Measurements from ENCODE around the gene PRXL2B.
"Not testable (repeated sequence)": the region's sequence is repeated elsewhere in the genome, so short reads cannot be mapped to it uniquely, and the experiment has no call there.

Gene PRXL2B

GRCh38 chr1:2617971-2618470 is 31.4 kb downstream of the PRXL2B start:
- DNase-seq (ENCODE audit: low read depth), result no peak

DNA sequence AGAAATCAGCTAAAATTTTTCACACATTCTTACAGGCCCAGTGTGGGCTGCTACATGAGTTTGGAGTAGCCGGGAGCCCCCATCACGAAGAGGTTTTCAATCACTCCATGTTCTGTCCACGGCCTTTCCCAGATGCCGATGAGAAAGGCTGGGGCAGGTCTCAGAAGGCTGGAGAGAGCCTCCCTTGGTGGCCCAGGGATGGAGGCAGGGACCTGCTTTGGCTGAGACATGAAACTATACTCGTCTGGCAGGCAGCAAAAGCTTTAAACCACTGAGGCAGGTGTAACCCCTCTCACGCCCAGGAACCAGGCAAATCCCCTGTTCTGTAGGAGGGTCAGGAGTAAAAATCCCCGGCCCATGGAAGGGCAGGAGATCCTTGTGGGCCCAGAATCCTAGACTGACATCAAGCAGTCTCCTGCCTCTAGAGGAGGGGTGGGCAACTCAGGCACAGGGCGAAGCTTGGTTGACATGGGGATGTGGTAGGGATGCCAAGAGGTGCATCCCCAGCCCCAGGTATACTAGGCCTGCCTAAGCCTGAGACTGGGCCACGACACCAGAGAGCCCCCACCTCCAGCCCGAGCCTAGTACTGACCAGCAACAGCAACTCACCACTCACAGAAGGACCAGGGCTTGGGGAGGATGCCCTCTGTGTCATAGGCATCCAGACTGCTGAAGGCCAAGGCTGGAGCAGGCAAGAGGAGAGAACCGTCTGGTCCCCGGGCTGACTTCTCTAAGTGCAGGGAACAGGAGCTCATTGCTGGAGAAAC is 37.2 kb downstream of the PRXL2B start:
- DNase-seq (ENCODE audit: low read depth), result no peak

DNA sequence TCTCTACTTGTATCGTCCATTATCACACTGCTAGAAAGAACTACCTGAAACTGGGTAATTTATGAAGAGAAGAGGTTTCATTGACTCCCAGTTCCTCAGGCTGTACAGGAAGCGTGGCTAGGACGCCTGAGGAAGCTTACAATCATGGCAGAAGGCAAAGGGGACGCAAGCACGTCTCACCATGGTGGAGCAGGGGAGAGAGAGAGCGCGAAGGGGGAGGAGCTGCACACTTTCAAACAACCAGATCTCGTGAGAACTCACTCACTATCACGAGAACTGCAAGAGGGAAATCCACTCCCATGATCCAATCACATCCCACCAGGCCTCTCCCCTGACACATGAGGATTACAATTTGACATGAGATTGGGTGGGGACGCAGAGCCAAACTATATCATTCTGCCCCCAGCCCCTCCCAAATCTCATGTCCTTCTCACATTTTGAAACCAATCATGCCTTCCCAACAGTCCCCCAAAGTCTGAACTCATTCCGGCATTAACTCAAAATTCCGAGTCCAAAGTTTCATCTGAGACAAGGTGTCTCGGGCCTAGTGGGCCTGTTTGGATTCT is 38.2 kb downstream of the PRXL2B start:
- no peak for DNase-seq (ENCODE audit: low read depth)

DNA sequence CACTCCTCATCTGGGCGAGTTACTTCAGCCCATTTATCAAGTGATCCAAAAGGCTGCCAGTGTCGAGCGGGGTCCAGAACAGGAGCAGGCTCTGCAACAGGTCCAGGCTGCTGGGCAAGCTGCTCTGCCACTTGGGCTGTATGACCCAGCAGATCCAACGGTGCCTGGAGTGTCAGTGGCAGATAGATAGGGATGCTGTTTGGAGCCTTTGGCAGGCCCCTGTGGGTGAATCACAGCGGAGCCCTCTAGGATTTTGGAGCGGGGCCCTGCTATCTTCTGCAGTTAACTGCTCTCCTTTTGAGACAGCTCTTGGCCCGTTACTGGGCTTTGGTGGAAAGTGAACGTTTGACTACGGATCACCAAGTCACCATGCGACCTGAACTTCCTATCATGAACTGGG is 38.7 kb downstream of the PRXL2B start:
- DNase-seq (ENCODE audit: low read depth), result no peak

GRCh38 chr1:2625748-2626147 is 39.2 kb downstream of the PRXL2B start:
- DNase-seq (ENCODE audit: low read depth), result not testable (repeated sequence)

DNA sequence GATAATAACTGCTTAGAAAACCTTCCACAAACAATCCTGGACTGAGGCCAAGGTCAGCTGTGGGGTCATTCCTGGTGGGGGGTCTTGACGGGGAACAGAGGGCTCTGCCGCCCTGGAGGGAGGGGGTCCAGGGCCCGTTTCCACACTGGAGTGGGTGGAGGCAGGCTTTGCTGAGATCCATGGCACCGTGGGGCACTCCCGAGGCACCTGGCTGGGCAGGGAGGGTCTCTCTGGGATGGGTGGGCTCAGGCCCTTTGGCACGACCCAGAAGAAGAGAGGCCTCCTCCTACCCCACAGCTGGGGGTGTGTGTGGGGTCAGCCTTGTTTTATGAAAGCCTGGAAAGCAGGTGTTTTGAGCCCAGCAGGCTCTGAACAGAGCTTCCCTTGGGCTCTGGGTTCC is 41.2 kb downstream of the PRXL2B start:
- no peak for DNase-seq (ENCODE audit: low read depth)

DNA sequence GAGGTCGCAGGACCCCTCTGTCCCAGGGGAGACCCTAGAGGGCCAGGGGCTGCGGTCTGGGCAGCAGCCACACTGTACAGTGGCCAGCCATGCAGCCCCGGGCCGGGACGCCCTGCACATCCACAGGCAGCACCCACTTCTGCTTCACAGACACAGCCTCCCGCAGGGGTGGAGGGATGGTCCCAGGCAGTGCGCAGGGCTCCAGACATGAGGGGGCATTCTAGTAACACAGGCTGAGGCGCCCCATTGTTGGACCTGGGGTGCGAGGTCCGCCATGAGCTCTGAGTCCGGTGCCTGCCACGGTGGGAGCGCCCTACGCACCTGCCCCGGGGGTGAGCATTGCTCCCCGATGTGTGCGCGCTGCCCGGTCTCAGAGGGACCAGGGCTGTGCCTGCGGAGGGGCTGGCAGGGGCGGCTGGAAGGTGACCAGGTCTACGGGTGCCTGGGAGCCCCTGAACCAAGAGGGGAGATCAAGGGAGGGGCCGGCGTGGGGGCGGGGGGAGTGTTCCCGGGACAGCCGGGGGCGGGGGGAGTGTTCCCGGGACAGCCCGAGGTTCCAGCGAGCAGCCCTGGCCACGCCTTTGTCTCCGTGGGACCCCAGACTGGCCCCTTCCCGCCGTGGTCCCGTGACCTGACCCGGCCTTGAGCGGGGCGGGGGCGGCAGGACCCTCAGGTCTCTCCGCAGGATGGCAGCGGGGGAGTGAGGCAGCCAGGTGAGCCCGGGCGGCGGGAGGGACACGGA is 41.8 kb downstream of the PRXL2B start:
- no peak for DNase-seq (ENCODE audit: low read depth)

GRCh38 chr1:2628933-2629626 is 42.5 kb downstream of the PRXL2B start:
- DNase-seq (ENCODE audit: low read depth), result no peak

- no peak for DNase-seq (ENCODE audit: low read depth)
Measured at GRCh38 chr1:2629627-2630497, 43.3 kb downstream of the PRXL2B start.

GRCh38 chr1:2630498-2631135 is 44.0 kb downstream of the PRXL2B start:
- no peak for DNase-seq (ENCODE audit: low read depth)

DNA sequence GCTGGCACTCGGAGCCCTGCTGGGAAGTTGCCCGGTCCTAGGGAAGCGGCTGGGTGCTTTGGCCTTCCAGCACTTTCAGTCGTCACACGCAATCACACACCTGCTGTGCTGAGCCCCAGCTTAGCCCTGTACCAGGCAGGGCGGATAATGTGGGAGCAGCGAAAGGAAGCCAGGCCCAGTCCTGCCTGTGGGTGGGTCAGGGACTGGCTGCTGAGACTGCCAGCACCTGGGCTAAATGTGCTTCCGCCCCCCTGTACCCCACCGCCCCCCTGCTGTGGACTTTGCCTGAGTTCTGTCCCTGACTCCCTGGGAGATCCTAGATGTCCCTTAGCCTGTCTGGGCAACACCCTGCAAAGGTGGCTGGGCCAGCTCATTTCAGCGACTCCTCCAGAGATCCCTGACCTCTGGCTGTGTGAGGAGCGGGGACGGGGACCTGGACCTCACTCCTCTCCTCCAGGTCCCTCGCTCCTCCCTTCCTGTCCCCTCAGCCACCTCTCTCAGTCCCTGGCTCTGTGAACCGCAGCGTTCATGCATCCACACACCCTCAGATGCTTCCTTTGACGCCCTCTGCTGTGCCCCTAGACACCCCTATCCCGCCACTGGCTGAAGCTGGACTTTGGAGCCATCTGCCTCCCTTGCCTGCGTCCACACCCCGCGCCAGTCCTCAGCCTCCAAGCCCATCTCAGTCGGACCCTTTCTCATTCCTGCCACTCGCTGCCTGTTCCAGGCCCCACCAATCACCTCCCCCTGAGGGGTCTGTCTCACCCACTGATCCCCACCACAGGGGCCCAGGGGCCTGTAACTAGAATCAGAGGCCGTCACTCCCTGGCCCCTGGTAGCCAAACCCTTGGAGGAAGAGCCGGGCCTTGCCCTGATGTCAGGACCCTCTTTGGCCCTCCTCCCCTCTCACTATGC is 44.8 kb downstream of the PRXL2B start:
- DNase-seq (ENCODE audit: low read depth), result no peak

DNA sequence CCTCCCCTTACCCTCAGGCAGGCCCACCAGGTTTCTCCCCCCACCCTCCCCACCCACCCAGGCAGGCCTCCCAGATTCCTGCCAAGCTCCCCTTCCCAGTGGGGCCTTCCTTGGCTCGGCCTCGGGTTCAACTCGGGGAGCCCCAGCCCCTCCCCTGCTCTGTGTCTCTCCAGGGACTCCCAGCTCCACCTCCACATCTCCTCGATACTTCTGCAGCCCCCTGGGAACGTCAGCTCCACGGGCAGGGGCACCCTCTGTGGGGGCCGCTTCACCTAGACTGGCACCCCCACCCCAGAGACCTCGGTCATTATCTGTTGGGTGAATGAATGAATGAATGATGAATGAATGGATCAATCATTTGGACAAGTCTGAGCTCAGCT is 45.5 kb downstream of the PRXL2B start:
- no peak for DNase-seq (ENCODE audit: low read depth)

DNA sequence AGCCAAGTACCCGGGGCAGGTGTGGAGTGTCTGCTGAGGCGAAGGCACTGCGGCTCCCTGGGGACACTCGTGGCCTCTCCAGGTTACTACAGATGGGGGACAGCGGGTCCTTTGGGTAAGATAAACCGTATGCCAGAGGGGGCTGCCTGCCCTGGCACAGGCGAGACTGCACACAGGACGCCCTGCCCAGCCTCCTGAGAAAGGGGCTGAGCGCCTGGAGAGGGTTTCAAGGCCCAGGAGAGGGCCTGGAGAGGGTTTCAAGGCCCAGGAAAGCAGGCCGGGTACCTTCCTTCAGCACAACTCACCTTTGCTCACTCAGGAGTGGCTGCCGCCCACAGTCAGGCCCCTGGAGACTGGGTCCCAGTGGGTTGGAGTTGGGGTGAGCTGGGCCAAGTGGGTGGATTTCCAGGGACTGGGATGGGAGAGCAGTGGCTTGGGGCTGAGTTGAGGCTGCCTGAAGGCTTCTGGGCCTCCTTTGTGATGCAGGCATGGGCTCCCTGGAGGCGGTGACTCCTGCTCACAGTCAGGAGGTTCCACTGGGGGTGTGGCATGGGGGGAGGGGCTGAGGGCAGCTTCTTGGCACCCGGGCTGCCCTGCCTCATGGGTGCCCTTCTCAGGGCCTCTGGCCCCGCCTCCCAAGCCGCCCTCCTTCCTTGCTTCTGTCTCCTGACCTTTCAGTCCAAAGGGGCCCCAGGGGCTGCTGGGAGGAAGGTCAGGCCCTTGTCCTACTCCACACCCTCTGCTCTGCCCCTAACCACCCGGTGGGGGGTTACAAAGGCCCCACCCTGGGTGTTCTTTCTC is 46.2 kb downstream of the PRXL2B start, which contains the start of gene MMEL1:
Gene MMEL1 (minus strand): TSS at position 456 of the 801 bp plus-strand sequence. CDS start 3,532 bp downstream, outside the sequence.
- no peak for DNase-seq (ENCODE audit: low read depth)

DNA sequence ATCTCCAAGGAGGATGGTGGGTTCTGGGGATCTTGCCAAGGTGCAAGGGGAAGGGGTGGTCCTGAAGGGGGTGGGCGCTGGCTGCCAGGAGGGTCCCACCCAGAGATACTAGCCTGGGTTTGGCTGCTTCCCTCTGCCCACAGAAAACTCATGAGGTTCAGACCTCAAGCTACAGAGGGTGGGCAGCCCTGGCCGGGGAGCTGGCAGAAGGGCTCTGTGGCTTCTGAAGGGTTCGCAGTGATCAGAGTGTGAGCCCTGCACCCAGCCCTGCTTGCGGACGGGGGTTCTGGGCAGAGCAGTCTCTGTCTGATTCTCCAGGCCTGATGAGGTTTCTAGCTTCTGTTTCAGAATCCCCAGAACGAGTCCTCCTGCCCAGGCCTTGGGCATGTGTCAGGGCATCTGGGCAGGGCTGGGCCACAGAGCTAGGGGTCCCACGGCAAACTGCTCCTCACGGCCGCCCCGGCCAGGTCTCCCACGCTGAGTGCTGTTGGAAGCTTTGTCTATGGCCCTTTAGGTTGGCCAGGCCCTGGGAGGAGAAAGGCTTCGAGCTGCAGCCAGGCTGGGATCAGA is 46.9 kb downstream of the PRXL2B start:
- no peak for DNase-seq (ENCODE audit: low read depth)

- no peak for DNase-seq (ENCODE audit: low read depth)
Measured at GRCh38 chr1:2633936-2634491, 47.4 kb downstream of the PRXL2B start.

DNA sequence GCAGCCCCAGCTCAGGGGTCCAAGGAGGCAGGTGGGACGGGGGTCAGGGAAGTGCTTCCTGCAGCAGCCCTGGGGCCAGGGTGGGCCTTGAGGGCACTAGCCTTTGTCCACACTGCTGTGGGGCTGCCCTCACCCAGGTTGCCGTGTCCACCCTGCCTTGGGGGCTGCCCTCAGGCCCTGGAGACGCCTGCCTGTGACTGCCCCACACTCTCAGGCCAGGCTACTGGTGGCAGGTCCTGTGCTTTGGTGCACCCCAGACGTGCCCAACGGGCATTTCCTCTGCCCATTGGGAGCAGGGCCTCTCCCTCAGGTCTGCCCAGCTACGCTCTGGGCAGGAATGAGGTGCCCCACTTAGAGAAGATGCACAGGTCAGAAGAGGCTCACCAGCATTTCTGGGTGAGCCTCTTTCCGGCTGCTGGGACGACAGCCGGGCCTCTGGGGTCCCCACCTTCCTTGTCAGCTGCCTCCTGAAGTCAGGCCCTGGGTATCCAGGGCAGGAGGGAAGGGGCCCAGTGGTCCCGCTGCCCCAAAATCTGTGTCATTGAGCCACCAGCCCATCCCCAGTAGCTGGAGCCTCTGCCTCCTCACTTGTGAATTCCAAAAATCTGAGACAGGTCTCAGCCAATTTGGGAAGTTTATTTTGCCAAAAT is 48.9 kb downstream of the PRXL2B start:
- no peak for DNase-seq (ENCODE audit: low read depth)

- no peak for DNase-seq (ENCODE audit: low read depth)
Measured at GRCh38 chr1:2636733-2637132, 50.2 kb downstream of the PRXL2B start.

Measured in GM04503 (cell line).